GM18499 (cell line): ENCODE measurements around the gene U2AF1.
"Not testable (repeated sequence)": the region's sequence is repeated elsewhere in the genome, so short reads cannot be mapped to it uniquely, and the experiment has no call there.

Source experiments
- ATAC-seq: cut with Tn5 transposase; IDR thresholded peaks from one replicate; pipeline ENCODE4 v1.9.1; 2021; ENCODE audit warnings: moderate number of reproducible peaks; ENCODE audit not compliant: insufficient read depth, unreplicated experiment

The U2AF1 gene, protein sequence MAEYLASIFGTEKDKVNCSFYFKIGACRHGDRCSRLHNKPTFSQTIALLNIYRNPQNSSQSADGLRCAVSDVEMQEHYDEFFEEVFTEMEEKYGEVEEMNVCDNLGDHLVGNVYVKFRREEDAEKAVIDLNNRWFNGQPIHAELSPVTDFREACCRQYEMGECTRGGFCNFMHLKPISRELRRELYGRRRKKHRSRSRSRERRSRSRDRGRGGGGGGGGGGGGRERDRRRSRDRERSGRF

DNA sequence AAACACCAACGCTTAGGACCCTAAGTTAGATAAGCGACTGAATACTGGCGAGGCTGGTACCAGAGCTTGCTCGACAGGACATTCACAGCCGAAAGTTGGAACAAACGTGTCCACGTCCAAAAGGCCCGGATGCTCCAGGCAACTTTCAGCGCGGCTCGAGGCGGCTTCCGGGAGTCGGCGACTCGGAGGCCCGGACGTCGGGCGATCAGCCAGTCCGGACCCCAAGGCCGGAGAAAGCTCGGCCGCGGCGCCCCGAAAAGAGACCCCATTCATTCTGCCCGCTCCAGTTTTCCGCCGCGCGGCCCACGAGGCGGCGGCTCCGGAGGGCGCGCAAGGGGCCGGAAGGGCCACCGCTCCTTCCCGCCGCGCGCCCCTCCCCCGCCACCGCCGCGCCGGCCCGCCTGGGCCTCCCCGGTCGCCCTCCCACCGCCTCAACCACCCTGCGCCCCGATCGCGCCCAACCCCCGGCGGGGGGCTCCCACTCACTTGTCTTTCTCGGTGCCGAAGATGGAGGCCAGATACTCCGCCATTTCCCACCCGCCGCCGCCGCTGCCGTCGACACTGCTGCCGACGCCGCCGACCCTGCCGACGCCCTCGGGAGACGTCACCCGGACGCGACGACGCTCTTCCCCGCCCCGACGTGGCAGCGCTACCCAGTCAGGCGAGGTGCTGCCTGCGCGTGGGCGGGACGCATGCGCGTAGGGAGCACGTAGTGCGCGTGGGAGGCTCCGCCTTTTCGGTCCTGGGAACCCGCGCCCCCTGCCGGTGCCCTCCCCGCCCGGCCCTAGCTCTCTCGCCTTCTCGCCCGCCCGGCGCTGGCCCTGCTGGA lies at the start of gene U2AF1:
U2AF1 (minus strand) TSS at position 606 of the 829 bp plus-strand sequence; CDS start at position 530, 76 bp downstream.
- not testable (repeated sequence) for ATAC-seq

DNA sequence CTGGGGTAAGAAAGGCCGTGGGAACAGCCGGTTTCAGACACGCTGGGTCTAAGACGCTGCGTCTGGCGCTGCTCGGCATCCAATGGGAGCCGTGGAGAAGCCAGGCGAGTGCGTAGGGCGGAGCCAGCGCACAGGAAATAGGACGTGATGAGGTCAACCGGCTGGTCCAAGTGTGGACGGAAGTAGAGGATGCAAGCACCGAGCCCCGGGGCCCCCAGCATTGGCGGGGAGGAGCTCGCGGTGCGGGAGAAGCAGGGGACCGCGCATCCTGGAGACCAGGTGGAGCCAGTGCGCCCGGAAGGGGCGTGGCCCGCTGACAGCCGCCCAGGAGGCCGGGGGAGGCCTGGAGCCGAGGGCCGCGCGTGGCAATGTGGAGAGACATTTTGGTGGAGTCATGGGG lies 46.2 kb upstream of the U2AF1 start:
- ATAC-seq, result not testable (repeated sequence)

DNA sequence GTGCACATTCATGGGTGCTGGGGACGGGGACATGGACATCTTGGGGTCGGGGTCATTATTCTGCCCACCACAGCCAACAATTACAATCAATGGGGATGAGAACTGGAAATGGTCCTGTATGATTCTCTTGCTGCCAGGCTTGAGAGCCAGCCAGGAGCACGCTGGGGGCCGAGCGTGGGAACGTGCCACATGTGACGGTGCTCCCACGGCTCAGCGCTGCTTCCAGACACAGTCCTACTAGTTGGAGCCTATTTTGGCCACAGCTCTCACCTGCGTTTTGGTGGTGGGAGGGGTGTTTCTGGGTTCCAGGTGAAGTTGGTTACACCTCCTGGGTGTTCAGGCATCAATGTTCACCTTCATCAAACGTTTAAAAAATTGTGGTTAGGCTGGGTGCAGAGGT lies 42.0 kb upstream of the U2AF1 start:
- not testable (repeated sequence) for ATAC-seq

DNA sequence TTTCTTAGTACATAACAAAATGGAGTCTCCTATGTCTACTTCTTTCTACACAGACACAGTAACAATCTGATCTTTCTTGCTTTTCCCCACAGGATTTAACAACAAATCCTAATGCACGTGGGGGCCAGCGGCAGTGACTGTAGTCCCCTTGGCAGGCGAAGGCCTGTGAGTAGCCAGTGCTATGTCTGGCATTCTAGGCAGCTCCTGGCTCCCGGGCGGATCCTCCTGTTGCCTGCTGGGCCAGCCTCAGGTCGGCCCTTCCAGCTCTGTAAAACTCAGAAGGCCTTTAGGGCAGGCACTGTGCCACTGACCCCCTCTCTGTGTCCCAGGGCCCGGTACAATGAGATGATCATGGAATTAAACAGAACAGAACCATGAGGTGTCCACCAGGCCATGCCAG lies 40.6 kb upstream of the U2AF1 start:
- ATAC-seq, result not testable (repeated sequence)

DNA sequence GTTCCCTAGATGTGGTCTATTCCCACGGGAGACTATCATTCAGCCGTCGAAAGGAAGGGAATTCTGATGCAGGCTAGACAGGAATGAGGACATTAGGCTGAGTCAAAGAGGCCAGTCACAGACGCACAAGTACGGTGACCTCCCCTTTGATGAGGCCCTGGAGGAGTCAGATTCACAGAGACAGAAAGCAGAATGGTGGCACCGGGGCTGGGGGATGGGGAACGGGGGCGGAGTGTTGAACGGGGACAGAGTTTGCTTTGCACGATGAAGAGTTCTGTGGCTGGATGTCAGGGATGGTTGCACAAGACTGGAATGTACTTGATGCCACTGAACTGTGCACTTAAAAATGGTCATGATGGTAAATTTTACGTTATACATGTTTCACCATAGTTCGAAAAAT lies 39.3 kb upstream of the U2AF1 start:
- ATAC-seq, result not testable (repeated sequence)

DNA sequence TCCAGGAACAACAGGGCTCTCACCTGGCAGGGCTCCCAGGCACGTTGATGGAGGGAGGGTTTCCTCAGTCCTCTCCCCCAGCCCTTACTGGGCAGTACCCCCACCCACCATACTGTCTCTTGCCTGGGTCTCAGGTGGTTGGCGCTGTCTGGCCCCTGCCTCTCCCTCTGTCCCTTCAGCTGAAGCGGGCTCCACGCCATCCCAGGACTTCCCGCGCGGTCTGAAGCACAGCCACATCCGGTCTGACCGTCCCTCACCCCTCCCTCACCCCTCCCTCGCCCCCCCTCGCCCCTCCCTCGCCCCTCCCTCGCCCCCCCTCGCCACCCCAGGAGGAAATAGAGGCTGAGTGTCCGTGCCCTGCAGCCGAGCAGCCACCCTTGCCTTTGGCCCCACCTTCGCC lies 34.0 kb upstream of the U2AF1 start:
- ATAC-seq, result not testable (repeated sequence)

DNA sequence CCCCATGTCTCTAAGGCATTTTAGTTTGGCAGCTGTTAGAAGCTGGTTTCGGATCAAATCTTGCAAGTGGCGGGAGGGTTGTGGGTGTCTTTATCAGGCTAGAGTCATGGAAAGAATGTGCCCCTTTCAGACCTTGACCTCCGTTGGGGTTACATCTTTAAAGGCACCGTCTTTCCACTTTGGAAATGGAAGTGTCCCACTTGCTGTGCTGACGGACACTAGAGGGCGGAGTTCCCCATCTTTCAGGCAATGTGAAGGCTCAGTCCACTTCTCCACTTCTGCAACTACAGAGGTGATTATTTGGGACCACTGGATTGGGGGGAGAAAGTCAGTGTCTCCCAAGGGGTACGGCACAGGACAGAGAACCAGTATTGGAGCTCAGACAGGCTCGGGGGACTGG lies 31.6 kb upstream of the U2AF1 start:
- not testable (repeated sequence) for ATAC-seq

DNA sequence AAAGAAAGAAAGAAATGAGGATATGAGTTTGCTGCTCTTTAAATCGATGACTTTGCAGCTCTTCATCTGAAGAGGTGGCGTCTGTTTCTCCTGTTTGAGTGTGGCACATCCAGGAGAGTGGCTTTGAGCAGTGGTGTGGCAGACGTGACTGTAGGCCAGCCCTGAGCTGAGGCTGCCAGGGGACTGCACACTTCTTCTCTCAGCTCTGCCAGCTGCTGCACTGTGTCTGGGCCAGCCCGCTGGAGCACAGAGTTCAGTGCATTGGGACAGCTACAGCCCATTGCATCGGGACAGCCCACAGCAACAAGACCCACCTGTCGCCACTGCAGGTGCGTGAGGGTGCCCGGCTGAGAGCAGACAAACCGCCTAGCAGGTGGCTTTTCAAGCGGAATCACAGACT lies 27.1 kb upstream of the U2AF1 start:
- not testable (repeated sequence) for ATAC-seq

DNA sequence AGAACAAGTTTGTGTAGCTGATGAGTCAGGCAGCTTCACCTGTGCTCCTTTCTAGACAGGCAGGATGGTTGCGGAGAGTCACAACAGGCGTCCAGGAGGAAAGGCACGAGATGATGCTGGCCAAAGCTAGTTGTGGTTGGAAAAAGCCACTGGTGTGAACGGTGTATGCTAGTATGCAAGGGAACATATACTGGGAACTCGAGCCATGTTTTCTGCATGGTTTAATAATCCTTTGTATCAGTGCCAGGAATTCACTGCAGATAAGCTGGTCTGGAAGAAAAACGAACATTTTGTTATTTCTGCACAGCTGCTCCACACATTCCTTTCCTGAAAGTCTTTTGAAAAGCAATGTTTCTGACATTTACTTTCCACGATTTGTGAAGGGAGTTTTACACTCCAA lies 22.7 kb upstream of the U2AF1 start:
- ATAC-seq, result not testable (repeated sequence)

DNA sequence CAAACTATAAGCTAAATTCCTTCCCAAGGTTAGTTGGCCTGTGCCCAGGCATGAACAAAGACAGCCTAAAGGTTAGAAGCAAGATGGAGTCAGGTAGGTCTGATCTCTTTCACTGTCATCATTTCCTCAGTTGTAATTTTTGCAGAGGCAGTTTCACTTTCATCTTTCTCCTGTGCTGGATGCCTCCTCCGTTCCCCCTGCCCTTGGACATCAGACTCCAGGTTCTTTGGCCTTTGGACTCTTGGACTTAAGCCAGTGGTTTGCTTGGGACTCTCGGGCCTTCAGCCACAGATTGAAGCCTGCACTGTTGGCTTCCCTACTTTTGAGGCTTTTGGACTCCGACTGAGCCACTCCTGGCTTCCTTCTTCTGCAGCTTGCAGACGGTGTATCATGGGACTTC lies 8.6 kb upstream of the U2AF1 start:
- ATAC-seq, result not testable (repeated sequence)

DNA sequence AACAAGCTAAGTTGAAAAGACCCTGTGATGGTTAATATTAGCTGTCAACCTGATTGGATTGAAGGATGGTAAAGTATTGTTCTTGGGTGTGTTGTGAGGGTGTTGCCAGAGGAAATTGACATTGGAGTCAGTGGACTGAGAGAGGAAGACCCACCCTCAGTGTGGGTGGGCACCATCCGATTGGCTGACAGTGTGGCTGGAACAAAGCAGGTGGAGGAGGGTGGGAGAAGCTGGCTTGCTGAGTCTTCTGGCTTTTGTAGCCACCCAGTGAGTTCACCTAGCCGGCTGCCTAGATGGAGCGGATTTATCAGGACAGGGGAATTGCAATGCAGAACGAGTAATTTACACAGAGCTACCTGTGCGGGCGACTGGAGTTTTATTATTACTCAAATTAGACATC lies 7.1 kb upstream of the U2AF1 start:
- ATAC-seq, result not testable (repeated sequence)

DNA sequence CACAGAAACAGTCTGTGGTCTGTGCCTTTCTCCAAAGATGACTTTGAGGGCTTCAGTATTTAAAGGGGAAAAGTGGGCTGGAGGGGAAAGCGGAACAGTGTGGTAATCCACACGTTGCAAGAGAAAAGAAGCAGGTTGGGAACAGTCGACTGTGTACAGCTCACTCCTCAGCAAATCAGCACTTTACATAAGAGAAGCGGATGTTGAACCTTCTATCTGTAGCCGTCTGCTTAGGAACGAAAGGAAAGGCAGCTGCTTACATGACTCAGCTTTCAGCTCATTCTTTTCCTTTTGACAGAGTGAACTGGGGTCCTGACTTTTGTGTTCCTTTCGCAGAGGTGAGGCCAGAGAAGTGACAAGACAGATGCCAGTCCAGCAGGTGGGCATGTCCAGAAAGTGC lies 1.6 kb upstream of the U2AF1 start:
- ATAC-seq, result not testable (repeated sequence)

DNA sequence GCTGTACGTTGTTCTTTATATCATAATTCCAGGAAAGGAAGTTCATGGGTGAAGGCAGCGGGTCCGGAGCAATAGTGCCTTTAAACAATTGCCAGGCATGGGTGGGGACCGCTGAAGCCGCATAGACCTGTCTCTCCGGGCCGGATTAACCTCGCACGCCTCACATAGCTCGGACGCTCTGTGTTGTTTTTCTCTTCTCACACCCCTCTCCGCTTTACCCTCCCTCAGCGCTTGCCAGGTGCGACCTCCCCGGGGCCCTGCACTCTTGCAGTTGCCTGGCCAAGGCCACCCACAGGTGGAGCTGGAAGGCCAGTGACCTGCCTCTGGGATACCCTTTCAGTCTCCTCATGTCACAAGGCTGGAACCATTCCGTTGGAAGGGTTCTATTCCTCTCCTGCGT lies 807 bp upstream of the U2AF1 start:
- not testable (repeated sequence) for ATAC-seq

DNA sequence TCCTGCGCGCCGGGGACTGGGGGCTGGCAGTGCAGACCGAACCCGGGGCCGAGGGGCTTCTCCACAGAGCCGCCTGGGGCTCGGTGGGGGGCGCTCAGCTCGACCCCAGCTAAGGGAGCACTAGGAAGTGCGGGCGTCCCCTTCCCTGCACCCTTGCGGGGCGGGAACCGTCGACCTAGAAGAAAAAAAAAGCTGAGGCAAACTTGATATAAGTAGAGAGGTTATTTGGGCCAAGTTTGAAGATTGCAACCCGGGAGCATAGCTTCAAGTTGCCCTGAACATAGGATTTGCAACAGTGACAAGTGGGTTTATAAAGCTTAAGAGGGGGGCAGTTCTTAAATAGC lies 396 bp upstream of the U2AF1 start:
- ATAC-seq, result not testable (repeated sequence)

DNA sequence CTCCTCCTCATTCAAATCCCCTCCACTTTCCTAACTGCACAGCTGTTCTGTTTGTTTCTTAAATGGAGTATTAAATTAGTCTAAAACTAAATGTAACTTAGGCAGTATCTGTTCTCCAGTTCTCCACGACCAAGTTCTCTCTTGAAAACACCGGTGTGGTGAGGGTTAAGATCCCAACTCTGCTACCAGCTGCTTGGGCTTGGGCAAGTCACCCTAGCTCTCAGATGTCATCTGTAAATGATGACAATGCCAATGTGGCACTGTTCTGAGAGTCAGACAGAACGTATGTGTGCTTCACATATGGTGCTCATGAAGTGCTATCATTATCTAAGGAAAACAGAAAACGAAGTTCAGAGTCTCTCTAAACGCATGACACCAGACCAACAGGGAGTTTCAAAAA lies 2.7 kb downstream of the U2AF1 start:
- ATAC-seq, result not testable (repeated sequence)

DNA sequence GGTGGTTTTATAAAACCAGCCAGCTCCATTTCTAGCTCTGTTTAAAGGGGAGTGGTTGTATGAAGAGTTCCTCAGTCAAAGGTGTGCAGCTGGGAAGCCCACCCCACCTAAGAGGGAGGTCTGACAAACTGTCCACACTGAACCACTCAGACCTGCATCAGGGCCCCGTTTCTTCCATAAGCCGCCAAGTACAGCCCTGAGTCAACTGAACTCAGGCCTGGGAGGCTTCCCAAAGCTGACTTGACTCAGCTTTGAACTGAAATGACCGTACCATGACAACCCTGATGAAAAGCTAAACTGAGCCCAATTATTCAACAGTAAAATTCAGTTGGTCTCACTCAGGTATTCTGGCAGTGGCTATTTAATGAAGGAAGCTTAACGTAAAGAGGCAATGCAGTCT lies 5.1 kb downstream of the U2AF1 start:
- not testable (repeated sequence) for ATAC-seq

DNA sequence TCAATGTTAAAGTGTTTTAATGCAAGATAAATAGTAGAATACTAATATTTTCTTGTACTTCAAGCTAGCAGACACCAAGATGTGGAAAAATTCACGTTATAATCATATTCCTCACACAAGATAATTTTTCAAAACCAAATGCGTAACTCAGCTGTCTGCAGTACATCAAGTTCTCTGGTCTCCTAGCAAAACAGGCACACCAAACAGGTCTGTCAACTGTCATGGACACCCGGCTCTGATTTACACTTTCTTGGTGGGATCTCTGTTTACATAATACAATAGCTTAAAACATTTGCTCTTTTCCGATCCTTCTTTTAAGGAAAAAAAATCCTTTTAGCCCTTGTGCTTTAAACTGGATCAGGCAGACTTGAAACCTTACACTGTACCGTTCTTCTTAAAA lies 5.7 kb downstream of the U2AF1 start:
- not testable (repeated sequence) for ATAC-seq

DNA sequence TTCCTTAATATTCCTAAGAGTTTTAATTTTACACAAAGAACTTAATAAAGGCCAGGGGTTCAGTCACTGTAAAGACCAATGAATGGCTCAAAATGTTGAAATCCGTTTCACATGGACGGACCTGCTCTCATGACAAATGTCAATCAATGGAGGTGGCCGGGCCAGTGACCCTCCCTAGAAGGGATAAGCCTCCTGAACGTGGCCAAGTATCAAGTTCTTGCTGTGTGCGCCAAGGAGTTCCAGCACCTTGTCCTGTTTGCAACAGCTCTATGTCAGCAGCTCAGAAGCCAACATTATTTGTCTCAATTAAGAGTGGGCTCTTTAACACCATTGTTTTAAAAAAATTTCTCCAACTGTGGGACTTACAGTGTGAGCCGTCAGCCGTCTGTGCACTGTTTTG lies 6.4 kb downstream of the U2AF1 start:
- not testable (repeated sequence) for ATAC-seq

DNA sequence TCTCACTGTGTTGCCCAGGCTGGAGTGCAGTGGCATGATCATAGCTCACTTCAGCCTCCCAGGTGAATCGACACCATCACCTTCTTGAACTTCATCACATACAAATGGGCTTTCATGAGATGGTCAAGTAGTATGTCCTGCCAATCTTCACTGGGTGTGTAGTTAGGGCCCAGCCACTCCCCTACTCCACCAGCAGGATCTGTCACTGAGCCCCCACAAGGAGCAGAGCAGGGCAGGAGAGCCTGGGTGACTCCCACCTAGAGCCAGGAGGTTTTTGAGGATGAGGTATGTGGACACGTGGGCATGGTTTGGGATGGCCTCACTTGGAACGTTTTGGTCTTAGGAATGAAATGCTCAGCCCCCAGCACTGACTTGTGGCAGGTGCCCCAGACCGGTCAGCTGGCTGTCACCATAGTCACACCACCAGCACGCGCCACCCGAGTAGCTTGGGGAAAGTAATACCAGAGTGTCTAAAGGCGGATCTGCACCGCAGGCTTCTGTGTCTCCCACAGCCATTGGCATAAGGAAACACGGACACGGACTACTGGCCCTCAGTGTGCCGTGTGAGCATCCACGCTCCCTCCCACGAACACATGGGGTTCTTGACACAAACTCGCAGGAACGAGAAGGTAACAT lies 15.3 kb downstream of the U2AF1 start:
- ATAC-seq, result not testable (repeated sequence)

DNA sequence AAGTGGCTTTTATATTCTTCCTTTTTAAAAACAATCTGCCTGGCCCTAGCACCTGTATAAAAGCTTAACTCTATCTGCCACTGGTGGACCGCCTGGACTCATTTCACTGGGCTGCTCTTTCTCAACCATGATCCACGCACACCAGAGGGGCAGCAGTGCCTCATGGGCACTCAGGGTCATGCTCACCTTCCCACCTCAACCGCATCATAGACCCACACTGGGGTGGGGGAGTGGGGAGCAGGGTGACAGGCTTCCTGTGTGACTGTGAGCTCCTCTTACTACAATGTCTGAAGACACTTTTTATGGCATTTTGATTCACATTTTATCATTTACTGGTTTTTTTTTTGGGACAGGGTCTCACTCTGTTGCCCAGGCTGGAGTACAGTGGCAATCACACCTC lies 16.4 kb downstream of the U2AF1 start:
- ATAC-seq, result not testable (repeated sequence)

DNA sequence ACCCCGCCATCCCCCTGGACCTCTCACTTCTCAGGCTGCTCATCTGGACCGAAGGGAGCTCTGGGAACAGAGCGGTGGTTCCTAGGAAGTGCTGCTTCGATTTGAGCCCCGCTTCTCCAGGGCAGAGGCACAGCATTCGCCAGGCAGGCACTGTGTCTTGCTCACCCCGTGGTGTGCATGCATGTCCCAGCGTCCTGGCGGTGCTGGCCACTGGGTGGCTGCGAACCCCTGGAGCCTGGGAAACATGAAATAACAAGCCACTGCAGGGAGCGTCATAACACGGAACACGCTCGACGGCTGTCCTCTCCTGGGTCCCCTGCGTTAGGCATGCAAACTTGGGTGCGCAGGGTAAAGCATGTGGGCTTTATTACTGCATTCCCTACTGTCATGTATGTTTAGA lies 17.9 kb downstream of the U2AF1 start:
- ATAC-seq, result not testable (repeated sequence)
